GM18498 (cell line): Measurements from ENCODE around the gene SYT4.
"Not testable (repeated sequence)": the region's sequence is repeated elsewhere in the genome, so short reads cannot be mapped to it uniquely, and the experiment has no call there.

ENCODE experiments used
- ATAC-seq: cut with Tn5 transposase; IDR thresholded peaks from one replicate; pipeline ENCODE4 v1.9.1; 2021; ENCODE audit warnings: mild to moderate bottlenecking, moderate library complexity; ENCODE audit not compliant: unreplicated experiment

The SYT4 gene, protein sequence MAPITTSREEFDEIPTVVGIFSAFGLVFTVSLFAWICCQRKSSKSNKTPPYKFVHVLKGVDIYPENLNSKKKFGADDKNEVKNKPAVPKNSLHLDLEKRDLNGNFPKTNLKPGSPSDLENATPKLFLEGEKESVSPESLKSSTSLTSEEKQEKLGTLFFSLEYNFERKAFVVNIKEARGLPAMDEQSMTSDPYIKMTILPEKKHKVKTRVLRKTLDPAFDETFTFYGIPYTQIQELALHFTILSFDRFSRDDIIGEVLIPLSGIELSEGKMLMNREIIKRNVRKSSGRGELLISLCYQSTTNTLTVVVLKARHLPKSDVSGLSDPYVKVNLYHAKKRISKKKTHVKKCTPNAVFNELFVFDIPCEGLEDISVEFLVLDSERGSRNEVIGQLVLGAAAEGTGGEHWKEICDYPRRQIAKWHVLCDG

DNA sequence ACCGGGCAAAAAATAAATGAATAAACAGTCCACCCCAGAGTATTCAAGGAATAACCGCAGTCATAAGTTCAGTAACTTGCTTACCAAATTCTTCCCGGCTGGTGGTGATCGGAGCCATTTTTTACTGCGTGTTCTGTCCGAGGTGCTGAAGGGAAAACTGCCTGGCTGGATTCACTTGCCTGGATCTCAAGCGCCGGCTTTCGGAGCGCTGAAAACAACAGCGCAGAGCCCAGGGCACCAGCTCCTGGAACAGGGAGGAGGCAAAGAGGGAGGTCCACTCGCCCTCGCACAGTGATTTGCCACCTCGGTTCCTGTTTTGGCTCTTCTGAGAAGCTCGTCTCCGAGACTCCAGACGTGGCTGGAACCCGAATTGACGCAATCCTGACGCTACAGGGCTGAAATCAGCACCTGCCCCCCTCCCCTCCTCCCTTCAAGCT is at the start of gene SYT4:
Gene SYT4 (minus strand): TSS at position 327 of the 437 bp plus-strand sequence. CDS start 209 bp downstream, at position 118.
- no peak for ATAC-seq

DNA sequence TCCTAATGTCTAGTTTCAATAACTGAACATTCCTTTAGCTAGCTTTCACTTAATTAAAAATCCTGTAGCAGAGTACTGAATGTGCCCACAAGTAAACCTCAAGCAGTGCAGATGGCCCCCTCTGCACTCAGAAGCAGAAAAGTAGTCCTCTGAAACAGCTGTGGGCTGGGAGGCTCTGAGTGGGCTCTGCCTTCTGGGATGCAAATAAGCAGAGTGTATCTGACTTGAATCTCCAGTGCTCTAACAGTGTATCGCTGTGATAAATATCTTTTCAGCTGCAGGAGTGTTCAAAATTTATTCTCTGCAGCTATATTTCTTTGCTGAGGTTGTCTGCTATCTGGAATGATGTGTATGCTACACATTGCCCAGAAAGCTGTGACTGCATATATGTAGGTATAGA is 44.8 kb upstream of the SYT4 start:
- ATAC-seq: no peak

- ATAC-seq: no peak
Observed at GRCh38 chr18:43314941-43315340, 37.7 kb upstream of the SYT4 start.

DNA sequence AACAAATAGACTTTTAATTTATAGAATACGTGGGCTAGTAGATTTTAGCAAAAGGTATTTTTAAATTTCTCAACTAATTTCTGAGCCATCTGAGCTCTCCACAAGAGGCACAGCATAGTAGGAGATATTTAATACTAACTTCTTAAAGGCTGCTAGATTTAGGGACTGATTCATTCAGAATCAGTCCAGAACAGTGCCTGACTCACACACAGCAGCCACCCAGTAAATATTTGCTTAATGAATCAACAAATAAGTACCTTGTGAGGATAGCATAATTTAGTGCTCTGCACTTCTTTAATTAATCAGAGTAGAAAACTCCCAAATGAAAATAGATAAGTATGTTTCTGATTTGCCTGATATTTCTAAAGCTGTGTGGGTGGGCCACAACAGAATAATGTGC is 35.6 kb upstream of the SYT4 start:
- no peak for ATAC-seq

DNA sequence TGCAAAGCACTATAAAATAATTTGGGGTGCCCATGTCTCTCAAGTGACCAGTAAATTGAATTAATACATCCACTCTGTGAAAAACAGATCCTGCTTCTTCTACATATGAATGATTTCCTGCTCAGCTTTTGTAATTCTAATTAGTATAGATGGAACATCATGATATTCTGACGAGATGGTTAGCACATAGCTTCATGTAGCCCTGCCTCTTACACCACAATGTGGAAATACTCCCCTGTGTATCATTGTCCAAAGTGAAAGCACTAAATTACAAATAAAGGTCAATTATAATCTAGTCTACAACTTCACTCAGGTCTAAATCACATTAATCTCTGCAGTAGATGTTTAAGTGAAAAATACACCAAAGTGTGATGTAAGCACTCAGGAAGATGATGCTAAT is 32.9 kb upstream of the SYT4 start:
- no peak for ATAC-seq

DNA sequence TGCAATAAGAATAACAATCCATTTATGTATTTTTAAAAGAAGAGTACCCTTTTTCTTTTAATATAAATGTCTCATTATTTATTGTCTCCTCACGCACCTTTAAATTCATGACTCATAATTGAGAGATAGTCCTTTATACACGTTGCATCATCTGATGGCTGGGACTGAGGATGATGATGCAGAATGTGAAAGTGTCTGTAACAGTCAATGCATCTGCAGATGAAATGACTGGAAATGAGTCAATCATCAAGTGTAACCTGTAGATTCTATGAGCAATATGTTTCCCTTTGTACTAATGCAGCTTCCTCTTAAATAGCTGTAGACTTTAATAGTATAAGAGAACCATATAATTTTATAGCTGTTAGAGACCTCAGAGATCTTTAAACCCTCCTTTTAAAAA is 26.1 kb upstream of the SYT4 start:
- no peak for ATAC-seq

DNA sequence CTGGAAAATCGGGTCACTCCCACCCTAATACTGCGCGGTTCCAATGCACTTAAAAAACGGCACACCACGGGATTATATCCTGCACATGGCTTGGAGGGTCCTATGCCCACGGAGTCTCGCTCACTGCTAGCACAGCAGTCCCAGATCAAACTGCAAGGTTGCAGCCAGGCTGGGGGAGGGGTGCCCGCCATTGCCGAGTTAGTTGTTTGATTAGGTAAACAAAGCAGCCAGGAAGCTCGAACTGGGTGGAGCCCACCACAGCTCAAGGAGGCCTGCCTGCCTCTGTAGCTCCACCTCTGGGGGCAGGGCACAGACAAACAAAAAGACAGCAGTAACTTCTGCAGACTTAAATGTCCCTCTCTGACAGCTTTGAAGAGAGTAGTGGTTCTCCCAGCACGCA is 8.9 kb upstream of the SYT4 start:
- ATAC-seq: not testable (repeated sequence)

GRCh38 chr18:43283299-43283698 is 6.0 kb upstream of the SYT4 start:
- no peak for ATAC-seq

DNA sequence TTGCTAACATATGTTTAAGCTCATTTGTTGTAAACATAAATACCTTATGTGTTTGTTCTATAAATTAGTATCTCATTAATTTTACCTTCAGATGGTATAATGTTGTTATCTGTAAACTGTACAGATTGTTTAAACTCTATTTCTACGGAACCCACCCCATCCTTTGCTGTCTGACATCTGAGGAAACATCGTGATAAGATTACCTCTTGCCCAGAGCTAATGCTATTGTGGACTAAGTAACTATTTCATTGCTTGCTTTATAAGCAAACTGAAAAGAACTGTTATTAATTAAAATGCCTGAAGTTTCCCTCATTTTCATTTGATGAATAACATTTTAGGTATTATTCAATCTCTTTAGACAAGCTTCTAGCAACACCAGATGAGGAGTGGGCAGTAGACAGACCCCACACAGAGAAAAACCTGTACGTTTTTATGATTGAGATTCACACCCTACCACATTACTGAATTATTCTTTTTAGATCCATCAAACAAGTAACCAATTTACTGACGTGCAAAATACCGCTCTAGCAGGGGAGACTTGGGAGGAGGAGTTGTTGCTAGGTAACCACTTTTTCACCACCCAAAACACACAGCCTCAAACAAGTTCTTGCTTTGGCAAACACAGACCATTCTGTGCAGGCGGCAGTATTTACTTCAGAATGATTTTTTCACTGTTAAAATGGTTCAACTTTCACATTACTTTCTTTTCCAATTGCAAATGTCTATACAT is 1.9 kb upstream of the SYT4 start:
- no peak for ATAC-seq

- ATAC-seq: no peak
Observed at GRCh38 chr18:43278355-43278754, 1.1 kb upstream of the SYT4 start.

DNA sequence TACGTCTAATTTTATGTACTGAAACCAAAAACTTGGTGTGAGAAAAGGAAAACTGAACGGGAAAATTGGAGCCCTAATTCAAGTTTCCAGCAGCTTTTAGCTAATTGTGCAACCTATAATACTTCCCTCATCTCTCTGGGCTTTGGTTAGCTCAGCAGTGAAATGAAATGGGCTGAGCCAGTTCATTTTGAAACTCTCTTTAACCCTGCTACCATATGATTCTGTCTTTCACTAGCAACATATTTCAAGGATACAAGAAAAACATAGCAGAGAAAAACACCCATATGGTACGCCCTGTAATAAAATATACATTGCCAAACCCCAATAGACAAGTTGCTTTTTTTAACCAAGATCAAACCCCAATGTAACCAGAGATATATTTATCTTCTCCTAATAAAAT is 799 bp downstream of the SYT4 start:
- no peak for ATAC-seq

DNA sequence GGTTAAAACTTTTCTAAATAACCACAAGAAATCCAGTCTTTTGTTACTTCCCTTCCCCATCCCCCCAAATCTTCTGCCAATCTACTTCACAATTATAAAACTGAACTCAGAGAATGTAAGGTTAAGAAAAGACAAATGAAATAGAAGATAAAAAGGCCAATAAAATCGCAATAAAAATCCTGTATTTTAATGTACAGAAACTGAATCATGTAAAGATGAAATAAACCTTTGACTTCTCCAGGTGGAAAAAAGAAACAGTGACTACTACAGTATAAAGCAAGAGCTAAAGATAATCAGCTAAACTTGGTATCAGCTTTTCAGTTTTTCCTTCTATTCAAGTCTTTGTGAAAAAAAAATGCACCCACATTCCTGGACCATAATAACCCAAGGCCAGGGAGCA is 1.7 kb downstream of the SYT4 start:
- ATAC-seq: no peak

GRCh38 chr18:43274526-43274925 is 2.8 kb downstream of the SYT4 start:
- ATAC-seq: no peak

DNA sequence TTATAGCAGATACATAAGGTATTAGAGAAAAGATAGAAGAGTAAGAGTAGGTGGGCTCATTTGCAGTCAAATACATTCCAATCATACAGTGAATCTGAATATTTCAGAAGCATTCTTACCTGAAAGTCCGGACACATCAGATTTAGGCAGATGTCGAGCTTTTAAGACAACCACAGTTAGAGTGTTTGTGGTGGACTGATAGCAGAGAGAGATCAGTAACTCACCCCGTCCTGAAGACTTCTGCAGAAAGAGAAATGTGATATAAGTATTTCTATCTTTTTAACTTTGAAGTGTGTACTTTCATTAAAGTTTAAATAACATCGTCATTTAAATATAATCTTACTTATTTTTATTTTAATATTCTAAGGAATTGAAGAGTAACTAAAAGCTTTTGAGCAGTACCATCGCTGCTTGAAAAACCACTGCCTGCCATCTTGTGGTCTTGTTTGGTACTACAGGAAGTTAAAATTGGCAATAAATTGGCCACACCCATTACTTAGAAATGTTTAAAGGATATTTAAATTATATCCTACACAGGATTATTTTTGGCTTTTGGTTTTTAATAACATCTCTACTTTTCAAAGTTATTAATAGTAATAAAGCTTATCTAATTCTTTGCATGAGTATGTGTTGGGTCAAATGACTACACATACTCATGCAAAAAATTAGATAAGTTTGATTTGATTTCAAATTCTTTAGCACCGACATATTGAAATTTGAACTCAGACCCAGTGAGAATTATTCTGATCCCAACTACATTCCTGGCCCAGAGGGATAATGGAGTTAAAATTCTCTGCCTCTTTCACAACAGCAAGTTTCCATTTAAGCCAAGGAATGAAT is 5.5 kb downstream of the SYT4 start:
- ATAC-seq: peak; percentile 84

DNA sequence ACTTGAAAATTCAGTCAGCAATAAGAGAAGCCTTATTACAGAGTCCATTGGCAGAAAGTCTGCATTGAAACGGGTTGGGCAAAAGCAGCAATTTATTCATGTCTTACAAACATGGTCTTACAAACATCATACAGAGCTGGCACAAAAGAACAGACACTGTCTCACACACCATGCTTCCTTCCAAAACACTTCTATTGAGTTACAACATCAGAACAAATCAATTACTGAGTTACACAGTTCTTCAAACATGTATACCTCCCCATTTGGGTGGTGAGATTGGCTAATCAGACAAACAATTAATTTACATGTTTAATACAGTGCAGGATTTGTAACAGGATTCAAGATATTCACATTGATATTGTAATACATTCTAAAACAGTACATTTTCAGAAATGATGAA is 9.5 kb downstream of the SYT4 start:
- ATAC-seq: no peak

DNA sequence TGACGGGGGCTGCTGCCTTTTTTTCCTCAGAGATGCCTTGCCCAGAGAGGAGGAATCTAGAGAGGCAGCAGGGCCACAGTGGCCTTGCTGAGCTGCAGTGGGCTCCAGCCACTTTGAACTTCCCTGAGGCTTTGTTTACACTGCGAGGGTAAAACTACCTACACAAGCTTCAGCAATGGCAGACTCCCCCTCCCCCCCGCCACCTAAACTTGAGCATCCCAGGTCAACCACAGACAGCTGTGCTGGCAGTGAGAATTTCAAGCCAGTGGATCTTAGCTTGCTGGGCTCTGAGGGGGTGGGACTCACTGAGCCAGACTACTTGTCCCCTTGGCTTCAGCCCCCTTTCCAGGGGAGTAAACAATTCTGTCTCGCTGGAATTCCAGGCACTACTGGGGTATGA is 11.8 kb downstream of the SYT4 start:
- ATAC-seq: no peak

DNA sequence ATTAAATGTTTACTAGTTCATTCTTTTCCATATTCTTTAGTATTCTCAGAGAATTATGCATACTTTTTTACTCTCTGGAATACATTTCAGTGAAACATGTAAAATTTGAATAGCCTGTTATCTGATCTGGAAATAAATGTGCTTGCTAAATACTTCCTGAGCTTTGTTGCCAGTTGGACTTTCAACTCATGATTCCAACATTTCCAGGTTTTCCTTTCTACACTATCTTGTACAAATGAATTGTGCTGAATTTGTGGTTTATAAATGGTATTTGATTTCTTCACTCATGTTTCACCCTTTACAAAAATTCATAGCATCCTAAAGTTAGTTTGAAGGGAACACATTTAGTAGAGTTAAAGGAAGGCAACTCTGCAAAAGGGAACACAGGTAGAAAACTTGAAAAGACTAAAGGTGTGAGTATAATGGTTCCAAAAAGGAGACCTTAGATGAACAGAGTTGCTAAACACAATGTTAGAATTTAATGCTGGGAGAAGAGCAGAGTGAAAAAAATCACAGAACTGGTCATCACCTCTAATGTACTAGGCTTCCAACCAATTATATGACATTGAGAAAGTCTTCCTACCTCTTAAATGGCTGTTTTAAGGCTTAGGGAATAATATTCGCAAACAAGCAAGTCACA is 28.6 kb downstream of the SYT4 start:
- no peak for ATAC-seq

- no peak for ATAC-seq
Observed at GRCh38 chr18:43247944-43248343, 29.3 kb downstream of the SYT4 start.

DNA sequence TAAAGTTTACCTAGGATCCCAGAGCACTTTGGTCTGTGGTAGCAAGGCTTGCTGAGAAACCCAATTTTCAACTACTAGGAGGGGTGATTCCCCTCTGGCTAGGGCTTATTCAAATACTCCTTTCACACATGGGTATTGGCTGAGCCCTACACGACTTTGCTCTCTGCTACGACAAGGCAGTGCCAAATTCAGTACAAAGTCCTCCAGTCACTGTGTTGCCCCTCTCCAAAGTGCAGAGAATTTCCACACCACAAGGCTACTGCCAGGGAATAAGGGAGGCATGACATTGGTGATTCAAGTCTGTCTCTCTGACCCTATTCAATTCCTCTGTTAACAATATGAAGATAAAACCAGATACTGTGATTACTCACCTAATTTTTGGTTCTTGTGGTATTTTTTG is 38.9 kb downstream of the SYT4 start:
- ATAC-seq: no peak

DNA sequence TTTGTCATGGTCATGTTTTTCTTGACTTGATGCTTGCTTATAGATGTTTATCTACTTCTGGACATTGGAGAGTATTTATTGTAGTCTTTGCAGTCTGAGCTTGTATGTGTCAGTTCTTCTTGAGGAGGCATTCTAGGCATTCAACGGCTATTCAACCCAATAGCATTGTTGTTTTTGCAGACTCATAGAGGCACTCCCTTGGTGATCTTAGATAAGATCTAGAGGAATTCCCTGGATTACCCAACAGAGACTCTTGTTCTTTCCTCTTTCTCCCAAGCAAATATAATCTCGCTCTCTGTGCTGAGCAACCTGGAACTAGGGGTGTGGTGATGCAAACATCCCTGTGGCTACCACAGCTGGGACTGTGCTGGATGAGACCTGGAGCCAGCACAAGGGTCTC is 40.4 kb downstream of the SYT4 start:
- ATAC-seq: no peak

- no peak for ATAC-seq
Observed at GRCh38 chr18:43234889-43235288, 42.4 kb downstream of the SYT4 start.
